ENCODE results near the gene MPZL1.

The MPZL1 gene

DNA sequence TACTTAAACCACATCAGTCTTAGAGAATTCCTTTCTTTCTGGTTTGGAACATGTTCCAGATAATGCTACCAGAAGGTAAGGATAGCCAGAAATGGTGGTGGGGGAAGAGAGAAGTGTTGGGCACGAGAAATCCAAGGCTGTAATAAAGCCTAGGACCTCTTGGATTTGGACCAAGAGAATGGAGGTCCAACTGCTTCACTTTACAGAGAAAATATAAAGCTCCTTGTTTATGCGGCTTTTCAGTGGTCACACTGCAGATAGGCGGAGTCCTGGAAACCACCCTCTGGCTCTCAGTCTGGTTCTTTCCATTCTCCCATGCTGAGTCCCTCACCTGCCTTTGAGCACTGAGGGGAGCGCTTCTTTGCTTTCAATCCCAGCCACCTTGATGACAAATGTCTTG lies 104.3 kb downstream of the MPZL1 start:
- TF ChIP-seq, protein P1, sequence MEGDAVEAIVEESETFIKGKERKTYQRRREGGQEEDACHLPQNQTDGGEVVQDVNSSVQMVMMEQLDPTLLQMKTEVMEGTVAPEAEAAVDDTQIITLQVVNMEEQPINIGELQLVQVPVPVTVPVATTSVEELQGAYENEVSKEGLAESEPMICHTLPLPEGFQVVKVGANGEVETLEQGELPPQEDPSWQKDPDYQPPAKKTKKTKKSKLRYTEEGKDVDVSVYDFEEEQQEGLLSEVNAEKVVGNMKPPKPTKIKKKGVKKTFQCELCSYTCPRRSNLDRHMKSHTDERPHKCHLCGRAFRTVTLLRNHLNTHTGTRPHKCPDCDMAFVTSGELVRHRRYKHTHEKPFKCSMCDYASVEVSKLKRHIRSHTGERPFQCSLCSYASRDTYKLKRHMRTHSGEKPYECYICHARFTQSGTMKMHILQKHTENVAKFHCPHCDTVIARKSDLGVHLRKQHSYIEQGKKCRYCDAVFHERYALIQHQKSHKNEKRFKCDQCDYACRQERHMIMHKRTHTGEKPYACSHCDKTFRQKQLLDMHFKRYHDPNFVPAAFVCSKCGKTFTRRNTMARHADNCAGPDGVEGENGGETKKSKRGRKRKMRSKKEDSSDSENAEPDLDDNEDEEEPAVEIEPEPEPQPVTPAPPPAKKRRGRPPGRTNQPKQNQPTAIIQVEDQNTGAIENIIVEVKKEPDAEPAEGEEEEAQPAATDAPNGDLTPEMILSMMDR (IDR thresholded peaks at IDR 0.05) = no peak

DNA sequence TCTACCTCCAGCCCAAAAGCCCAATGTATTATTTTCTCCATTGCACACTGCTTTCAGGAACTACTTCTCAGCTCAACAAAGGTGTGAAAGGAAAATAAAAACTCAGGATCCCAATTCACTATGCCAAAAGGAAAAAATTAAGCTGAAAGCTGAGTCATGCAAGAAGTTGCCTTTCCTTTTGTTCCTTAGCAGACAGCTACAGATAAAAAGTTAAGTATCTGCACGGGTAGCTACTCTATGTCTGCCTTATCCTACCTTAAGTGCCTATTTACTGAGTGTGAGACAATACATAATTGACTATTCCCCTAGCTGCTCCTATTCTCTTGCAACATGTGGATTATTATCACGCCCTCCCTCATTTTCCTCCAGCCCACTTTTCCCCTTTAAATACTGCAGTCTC lies 108.1 kb downstream of the MPZL1 start:
- TF ChIP-seq, protein P1 (IDR thresholded peaks at IDR 0.05) = no peak

DNA sequence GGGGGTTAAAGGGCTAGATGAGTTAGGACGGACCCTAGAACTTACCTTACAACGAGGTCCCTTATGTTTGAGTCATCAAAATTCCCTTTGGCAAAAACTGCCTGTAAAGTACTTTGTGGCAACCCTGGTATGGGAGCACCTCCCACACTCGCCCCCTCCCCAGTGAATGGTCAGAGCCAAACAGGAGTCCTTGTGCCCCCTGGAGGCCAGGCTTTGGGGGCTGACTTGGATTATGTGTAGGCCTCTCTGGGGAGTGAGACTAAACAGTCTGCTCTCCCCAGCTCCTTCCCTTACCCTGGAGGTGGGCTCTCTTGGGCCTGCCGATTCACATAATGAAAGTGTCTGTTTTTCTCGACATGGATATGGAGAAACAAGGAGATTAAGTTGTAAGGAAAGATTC lies 110.9 kb downstream of the MPZL1 start:
- TF ChIP-seq, protein P1 (IDR thresholded peaks at IDR 0.05) = no peak

DNA sequence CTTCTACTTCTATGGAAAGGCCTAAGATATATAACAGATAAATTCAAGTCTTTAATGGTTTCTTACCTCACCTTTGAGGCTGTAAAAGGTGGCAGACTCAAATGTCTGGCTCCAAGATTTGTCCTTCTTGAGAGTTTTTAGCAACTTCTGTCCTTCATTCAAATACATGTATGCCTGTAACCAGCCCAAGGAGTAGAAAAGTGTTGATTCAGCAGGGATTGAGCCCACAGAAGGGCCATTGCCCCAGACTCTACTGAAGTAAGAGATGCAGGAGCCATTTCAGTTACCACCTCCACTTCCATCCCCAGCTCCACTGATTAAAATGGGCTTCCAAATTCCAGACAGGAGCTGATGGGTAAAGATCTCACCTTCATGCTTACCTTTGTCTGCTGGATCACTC lies 112.1 kb downstream of the MPZL1 start:
- TF ChIP-seq, protein P1 (IDR thresholded peaks at IDR 0.05) = no peak

DNA sequence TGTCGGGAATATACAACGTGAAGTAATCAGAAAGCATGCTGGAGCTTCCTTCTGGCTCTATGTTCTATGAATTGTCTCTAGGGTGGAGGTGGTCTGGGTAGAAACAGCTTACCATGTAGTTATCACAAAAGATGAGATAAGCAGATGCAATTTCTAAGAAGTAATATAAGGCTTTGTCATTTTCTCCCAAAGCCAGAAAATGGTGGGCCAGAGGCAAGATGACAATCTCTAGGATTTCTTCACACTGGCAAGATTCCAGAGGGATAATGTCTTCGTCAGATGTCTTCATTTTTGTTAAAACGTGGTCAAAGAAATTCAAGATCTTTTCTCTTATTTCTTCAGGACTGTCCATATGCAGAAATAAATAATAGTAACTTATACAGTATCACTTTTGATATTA lies 114.4 kb downstream of the MPZL1 start:
- TF ChIP-seq, protein P1 (IDR thresholded peaks at IDR 0.05) = no peak

DNA sequence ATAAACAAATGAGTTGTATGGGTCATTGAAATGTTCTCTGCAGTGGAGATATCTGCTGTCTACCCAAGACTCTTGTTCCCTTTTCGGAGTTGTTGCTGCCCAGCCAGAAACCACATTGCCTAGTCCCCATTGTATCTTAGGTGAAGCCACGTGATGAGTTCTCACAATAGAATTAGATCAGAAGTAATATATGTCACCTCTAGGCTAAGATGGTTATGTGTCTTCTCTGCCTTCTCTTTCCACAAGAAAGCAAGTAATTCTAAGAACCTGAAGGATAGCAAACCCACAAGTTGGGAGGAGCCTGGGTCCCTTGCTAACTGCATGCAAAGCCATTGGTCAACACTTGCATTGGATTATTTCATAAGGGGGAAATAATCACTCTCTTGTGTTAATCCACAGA lies 115.5 kb downstream of the MPZL1 start:
- TF ChIP-seq, protein P1 (IDR thresholded peaks at IDR 0.05) = no peak

DNA sequence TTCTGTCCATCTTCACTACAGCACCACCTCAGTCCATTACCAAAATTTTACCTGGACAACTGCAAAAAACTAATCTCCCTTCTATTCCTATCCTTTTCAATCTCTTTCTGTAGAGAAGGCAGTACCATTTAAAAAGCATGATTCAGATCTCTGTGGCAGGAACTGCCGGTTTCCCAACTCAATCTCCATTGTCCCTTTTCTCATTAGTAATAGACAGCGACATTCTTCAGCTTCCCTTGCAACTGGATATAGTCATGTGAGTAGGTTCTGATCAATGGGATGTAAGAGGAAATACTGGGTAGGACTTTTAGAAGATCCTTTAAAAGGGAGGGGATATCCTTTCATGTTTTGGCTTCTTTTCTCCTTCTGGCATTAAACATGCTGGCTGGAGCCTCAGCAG lies 117.2 kb downstream of the MPZL1 start:
- TF ChIP-seq, protein P1 (IDR thresholded peaks at IDR 0.05) = no peak

Data from LNCAP (cell line).